AG04450 (cell line): ENCODE measurements around the gene ARHGAP42. TPM values are rescaled to one million over a fixed set of nuclear protein-coding genes. Genes with fewer than 3 reads are reported as not detected.

Source experiments
- CTCF ChIA-PET: fragments of 300-600, 350-600 bp; formaldehyde crosslinking; extraction: SDS; loops from one replicate; lab custom pipeline; 2022; ENCODE audit warnings: antibody characterized with exemption, inconsistent platforms; lab: Charles Lee
- POLR2A ChIA-PET: fragments of 350-600 bp; formaldehyde crosslinking; extraction: SDS; loops from one replicate; lab custom pipeline; 2021; ENCODE audit warnings: antibody characterized with exemption, inconsistent platforms; lab: Yijun Ruan, JAX
- DNase-seq: peaks from one replicate; pipeline ENCODE4 v3.0.0-alpha.2; 2011; ENCODE audit warnings: low read depth, low spot score
- H3K27ac ChIP-seq: one replicate; pipeline ENCODE4 v1.5.1; 2012; ENCODE audit warnings: low read depth, low read length, control low read depth
- H3K27me3 ChIP-seq: one replicate; pipeline ENCODE4 v1.6.0; 2012; ENCODE audit warnings: low read length; ENCODE audit not compliant: control insufficient read depth, insufficient read depth
- H3K4me3 ChIP-seq: 2 replicates; pipeline ENCODE4 v1.5.1; 2011; ENCODE audit warnings: mild to moderate bottlenecking, low read depth, low read length, control low read depth
- H3K9me3 ChIP-seq: 2 replicates; pipeline ENCODE4 v1.5.1; 2012; ENCODE audit warnings: low read length; ENCODE audit not compliant: control insufficient read depth, insufficient read depth
- CTCF ChIP-seq: IDR thresholded peaks from 2 replicates; pipeline ENCODE4 v1.5.1; 2011; ENCODE audit warnings: low read depth, low read length, control low read depth, inconsistent platforms
- polyA plus RNA-seq: library from polyadenylated mRNA; depleted of rRNA; stranded (reverse); fragments of >200 nt; gene quantifications from 2 replicates; pipeline ENCODE4 v1.2.3, GENCODE V29; 2011

ARHGAP42 gene
- polyA plus RNA-seq, 1 experiment, result 9.0 TPM

- Histone ChIP-seq H3K4me3 (no peak overlapping the region), H3K27me3 (no peaks in the 10 kb centered on the region), H3K27ac (no peak overlapping the region), H3K9me3 (no peaks in the 10 kb centered on the region)
- POLR2A ChIA-PET, result no interaction called here
- TF ChIP-seq CTCF, result no peak
- no peak for DNase-seq
- CTCF ChIA-PET, result interaction anchor here (0.6 to 2.7 kb wide), 6 partner anchors 21 to 570 kb away, joined by 3 to 10 read pairs (median 4); no protein-coding TSS in a partner anchor
Observed at GRCh38 chr11:100851147-100851546, 164.1 kb downstream of the ARHGAP42 start.

- no peak for TF ChIP-seq CTCF
- POLR2A ChIA-PET, result no interaction called here
- CTCF ChIA-PET, result interaction anchor here (0.9 to 2.7 kb wide), 3 partner anchors 21 to 275 kb away, joined by 3 to 10 read pairs (median 5); no protein-coding TSS in a partner anchor
- Histone ChIP-seq H3K4me3 (no peak overlapping the region), H3K27me3 (no peaks in the 10 kb centered on the region), H3K9me3 (no peaks in the 10 kb centered on the region), H3K27ac (no peak overlapping the region)
- no peak for DNase-seq
Observed at GRCh38 chr11:100851584-100852152, 164.6 kb downstream of the ARHGAP42 start.

- Histone ChIP-seq H3K4me3 (no peak overlapping the region), H3K27ac (no peak overlapping the region), H3K27me3 (no peaks in the 10 kb centered on the region), H3K9me3 (no peaks in the 10 kb centered on the region)
- CTCF ChIA-PET, result interaction anchor here (0.7 to 2.8 kb wide), 5 partner anchors 10 to 278 kb away, joined by 3 to 36 read pairs (median 15); no protein-coding TSS in a partner anchor
- peak; percentile 64 for TF ChIP-seq CTCF
- DNase-seq, result no peak
- POLR2A ChIA-PET, result no interaction called here
Observed at GRCh38 chr11:100855466-100856067, 168.5 kb downstream of the ARHGAP42 start.

- ChIA-PET CTCF (interaction anchor here (0.7 to 4.2 kb wide), 8 partner anchors 8 to 281 kb away, joined by 3 to 30 read pairs (median 4); no protein-coding TSS in a partner anchor), POLR2A (interaction anchor here (0.7 kb wide), 1 partner anchor 127 kb away, joined by 3 read pairs; no protein-coding TSS in a partner anchor)
- Histone ChIP-seq H3K9me3 (no peaks in the 10 kb centered on the region), H3K27ac (no peak overlapping the region), H3K27me3 (no peaks in the 10 kb centered on the region), H3K4me3 (no peak overlapping the region)
- no peak for DNase-seq
- TF ChIP-seq CTCF, result no peak
Observed at GRCh38 chr11:100857236-100858005, 170.3 kb downstream of the ARHGAP42 start.
